NCI-H2196 treated with DMSO at 0.1 percent for 48 hours (cell line): ENCODE results near the gene RHOBTB3.
"Not testable (repeated sequence)": the region's sequence is repeated elsewhere in the genome, so short reads cannot be mapped to it uniquely, and the experiment has no call there.

ENCODE experiments used
- DNase-seq: peaks from one replicate; lab custom pipeline; 2025; ENCODE audit not compliant: unreplicated experiment; lab: John Stamatoyannopoulos, UW

The RHOBTB3 gene

GRCh38 chr5:95730730-95731570, at the start of gene RHOBTB3:
TSS of gene RHOBTB3 (plus strand) at chr5:95731336. CDS start at chr5:95731683, 347 bp downstream.
- peak; percentile 45 for DNase-seq

GRCh38 chr5:95682891-95683290, 48.2 kb upstream of the RHOBTB3 start, which contains the start of gene SPATA9:
TSS of gene SPATA9 (minus strand) at chr5:95682991. CDS start at chr5:95682854, 137 bp downstream.
- DNase-seq: no peak

- no peak for DNase-seq
These were observed 46.8 kb upstream of the RHOBTB3 start for GRCh38 chr5:95684361-95684760.

- no peak for DNase-seq
These were observed 44.5 kb upstream of the RHOBTB3 start for GRCh38 chr5:95686651-95687050.

GRCh38 chr5:95689680-95690079, 41.5 kb upstream of the RHOBTB3 start:
- no peak for DNase-seq

GRCh38 chr5:95690333-95690732, 40.8 kb upstream of the RHOBTB3 start:
- DNase-seq: no peak

- no peak for DNase-seq
These were observed 33.1 kb upstream of the RHOBTB3 start for GRCh38 chr5:95697781-95698681.

GRCh38 chr5:95699337-95699736, 31.8 kb upstream of the RHOBTB3 start:
- DNase-seq: no peak

GRCh38 chr5:95701074-95701473, 30.1 kb upstream of the RHOBTB3 start:
- DNase-seq: no peak

GRCh38 chr5:95704150-95704549, 27.0 kb upstream of the RHOBTB3 start:
- no peak for DNase-seq

GRCh38 chr5:95706196-95706595, 24.9 kb upstream of the RHOBTB3 start:
- not testable (repeated sequence) for DNase-seq

- DNase-seq: no peak
These were observed 24.1 kb upstream of the RHOBTB3 start for GRCh38 chr5:95707055-95707454.

- not testable (repeated sequence) for DNase-seq
These were observed 23.5 kb upstream of the RHOBTB3 start for GRCh38 chr5:95707534-95708188.

GRCh38 chr5:95708876-95709275, 22.3 kb upstream of the RHOBTB3 start:
- no peak for DNase-seq

GRCh38 chr5:95709967-95710650, 21.0 kb upstream of the RHOBTB3 start:
- no peak for DNase-seq

- DNase-seq: not testable (repeated sequence)
These were observed 20.3 kb upstream of the RHOBTB3 start for GRCh38 chr5:95710651-95711500.

GRCh38 chr5:95711501-95712346, 19.4 kb upstream of the RHOBTB3 start:
- DNase-seq: no peak

- DNase-seq: no peak
These were observed 18.7 kb upstream of the RHOBTB3 start for GRCh38 chr5:95712347-95712958.
